GM18867 (cell line): ENCODE measurements around the gene NUB1.
"Not testable (repeated sequence)": the region's sequence is repeated elsewhere in the genome, so short reads cannot be mapped to it uniquely, and the experiment has no call there.

ENCODE experiments used
- ATAC-seq: cut with Tn5 transposase; IDR thresholded peaks from one replicate; pipeline ENCODE4 v1.9.1; 2021; ENCODE audit warnings: mild to moderate bottlenecking, moderate library complexity; ENCODE audit not compliant: unreplicated experiment

Gene NUB1, protein sequence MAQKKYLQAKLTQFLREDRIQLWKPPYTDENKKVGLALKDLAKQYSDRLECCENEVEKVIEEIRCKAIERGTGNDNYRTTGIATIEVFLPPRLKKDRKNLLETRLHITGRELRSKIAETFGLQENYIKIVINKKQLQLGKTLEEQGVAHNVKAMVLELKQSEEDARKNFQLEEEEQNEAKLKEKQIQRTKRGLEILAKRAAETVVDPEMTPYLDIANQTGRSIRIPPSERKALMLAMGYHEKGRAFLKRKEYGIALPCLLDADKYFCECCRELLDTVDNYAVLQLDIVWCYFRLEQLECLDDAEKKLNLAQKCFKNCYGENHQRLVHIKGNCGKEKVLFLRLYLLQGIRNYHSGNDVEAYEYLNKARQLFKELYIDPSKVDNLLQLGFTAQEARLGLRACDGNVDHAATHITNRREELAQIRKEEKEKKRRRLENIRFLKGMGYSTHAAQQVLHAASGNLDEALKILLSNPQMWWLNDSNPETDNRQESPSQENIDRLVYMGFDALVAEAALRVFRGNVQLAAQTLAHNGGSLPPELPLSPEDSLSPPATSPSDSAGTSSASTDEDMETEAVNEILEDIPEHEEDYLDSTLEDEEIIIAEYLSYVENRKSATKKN

DNA sequence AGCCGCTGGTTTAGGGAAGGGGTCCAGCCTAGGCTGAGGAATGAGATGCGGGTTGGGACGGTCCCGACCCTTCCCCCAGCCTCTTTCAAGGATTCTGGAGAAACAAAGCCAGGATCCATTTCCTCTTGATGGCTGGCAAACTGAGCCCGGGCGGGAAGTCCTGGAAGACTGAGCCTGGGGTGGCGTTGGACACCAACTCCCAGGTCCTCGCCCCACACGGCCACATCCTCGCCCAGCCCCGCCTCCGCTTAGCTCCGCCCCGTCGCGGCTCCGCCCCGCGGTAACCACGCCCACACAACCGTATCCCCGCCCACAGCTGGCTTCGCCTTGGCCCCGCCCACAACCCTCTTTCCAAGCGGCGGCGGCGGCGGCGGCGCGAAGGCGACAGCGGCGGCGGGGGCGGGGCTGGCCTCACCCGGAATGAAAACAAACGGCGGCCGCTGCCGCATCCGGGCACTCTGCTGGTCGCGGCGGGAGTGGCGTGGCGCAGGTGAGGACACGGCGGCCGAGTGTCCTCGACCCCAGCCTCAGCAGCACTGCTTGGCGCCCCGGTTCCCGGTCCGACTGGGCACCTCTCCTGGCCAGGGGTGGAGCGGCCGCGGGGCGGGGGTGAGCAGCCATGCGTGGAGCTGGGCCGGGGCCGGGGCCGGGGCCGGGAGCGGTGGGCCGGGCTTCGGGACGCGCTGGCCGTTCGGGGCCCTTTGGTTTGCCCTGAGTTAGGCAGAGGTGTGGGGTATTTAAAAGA is at the start of gene NUB1:
Gene NUB1, plus strand, starts transcription at position 456 of the 745 bp plus-strand sequence. CDS start 3,538 bp downstream, outside the sequence.
- ATAC-seq: peak; percentile 59

DNA sequence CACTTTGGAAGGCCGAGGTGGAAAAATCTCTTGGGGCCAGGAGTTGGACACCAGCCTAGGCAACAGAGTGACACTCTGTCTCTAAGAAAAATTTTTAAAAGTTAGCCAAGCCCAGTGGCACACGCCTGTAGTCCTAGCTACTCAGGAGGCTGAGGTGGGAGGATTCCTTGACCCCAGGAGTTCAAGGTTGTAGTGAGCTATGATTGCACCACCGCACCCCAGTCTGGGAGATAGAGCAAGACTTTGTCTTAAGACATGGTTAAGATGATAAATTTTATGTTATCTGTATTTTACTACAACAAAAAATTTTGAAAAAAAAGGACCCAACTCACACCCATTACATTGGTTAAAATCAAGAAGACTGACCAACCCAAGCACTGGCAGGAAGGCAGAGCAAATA is 48.8 kb upstream of the NUB1 start:
- ATAC-seq: no peak

DNA sequence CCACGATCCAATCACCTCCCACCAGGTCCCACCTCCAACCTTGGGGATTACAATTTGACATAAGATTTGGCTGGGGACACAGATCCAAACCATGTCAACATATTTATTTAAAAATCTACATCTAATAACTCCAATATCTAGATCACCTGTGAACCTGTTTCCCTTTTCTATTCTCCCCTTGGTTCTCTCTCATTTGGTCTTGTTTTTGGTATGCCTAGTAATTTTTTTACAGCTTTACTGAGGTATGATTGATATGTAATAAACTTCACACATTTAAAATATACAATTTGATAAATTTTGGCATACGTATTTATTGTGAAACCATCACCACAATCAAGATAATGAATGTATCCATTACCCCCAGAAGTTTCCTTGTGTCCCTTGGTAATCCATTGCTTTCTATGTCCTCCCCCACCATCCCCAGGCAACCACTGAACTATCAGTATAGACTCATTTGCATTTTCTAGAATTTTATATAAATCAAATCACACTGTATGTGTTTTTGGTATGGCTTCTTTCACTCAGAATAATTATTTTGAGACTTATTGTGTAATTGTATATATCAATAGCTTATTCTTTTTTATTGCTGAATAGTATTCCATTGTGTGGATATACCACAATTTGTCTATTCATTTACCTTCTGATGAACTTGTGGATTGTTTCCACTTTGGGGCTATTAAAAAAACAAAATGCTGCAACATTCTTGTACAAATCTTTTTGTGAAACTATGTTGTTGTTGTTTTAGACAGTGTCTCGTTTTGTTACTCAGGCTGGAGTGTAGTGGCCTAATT is 45.2 kb upstream of the NUB1 start:
- ATAC-seq: no peak

DNA sequence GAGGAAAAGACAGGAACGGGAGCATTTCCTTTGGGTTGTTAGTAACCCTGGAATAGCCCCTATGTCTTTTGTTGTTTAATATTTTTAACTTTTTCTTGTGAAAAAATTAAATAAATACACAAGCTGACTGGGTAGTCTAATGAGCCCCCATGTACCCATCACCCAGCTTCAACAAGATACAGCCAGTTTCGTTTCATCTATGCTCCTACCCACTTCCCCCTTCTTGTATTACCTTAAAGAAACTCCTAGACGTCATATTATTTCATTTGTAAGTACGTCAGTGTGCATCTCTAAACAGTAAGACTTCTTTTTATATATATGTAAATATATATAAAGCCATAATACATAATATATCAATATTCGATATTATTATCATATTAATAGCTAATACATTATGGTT is 42.8 kb upstream of the NUB1 start:
- ATAC-seq: no peak

DNA sequence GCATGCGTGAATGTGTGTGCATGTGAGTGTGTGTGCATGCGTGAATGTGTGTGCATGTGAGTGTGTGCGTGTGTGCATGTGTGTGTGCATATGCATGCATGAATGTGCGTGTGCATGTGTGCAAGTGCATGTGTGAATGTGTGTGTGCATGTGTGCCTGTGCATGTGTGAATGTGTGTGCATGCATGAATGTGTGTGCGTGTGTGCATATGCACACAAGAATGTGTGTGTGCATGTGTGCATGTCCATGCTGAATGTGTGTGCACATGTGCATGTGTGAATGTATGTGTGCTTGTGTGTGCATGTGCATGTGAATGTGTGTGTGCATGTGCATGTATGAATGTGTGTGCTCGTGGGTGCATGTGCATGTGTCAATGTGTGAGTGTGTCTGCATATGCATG is 42.1 kb upstream of the NUB1 start:
- ATAC-seq: no peak

DNA sequence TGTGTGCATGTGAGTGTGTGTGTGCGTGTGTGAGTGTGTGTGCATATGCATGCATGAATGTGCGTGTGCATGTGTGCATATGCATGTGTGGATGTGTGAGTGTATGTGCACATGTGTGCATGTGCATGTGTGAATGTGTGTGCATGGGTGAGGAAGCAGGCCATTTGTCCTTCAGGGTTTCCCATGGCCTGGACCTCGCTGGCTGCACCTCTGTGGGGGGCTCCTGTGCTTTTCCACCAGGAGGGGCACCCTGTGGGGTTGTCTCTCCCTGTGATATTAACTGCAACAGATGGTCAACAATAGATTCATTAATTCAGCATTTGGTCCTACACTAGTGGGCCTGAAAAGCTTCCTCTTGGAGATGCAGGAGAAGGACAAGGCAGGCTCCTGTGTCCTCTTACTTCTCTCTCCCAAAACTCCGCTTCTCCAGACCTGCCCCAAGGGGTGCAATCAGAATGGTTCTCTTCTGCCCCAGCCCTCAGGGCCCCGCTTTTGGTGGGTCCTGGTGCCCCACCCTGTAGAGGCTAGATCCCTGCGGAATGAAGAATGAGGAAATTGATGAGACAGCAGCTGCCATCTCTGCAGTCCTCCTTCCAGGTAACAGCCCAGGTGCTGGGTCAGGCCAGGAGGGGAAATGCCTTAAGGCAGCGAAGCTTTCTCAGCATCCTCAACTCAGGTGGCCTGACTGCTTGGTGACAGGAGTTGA is 41.5 kb upstream of the NUB1 start:
- no peak for ATAC-seq

DNA sequence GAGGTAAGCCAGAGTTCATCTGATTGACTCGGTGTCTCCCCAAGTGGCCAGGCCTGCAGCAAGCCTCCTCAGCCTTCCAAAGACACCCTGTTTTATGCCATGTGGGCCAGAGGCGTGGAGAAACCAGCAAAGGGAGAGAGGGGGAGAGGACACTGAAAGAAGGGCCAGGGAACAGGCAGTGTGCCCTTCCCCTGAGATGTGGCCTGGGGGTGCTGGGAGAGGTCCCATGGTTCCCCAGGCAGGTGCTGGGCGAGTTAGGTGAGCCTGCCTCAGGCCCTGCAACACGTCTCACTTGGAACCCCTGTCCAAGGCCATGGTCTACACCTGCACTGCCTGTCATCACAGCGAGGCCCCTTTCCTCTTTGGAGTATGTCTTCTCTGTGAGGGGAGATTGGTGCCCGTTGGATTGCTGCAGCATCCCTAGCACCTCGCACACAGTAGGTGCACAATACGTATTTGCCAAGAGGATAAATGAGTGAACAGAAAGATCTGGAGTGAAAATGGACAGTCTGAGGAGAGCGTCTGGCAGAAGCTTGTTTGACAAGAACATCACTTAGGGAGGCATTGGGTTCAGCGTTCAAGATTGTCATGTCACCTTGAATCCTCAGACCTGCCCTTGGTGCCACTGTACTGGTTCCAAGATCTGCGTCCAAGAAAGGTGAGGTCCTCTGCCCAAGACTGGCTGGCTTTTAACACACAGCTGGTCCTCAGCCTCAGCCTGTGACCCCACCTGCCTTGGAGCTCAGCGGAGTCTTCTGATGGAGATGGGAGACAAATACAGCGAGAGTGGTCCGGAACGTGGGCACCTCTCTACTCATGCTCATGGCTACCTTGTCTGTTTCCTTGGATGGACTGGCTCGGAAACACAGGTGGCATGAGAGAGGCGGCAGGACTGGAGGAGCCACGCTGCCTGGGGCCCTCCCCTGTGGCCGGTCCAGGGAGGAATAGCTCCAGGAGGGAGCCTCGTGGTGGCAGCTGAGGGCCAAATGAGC is 39.8 kb upstream of the NUB1 start:
- ATAC-seq: no peak

DNA sequence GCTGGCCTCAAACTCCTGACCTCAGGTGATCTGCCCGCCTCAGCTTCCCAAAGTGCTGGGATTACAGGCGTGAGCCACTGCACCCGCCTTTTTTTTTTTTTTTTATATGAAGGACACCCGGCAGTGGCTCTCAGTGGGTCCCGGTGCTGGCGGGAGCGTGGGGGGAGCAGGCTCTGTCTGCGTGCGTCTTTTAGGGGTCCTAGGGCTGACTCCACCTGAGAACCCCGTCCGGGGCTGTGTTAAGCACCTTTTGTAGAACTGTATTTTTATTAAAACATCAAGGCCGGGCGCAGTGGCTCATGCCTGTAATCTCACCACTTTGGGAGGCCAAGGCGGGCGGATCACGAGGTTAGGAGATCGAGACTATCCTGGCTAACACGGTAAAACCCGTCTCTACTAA is 37.4 kb upstream of the NUB1 start:
- ATAC-seq: not testable (repeated sequence)

DNA sequence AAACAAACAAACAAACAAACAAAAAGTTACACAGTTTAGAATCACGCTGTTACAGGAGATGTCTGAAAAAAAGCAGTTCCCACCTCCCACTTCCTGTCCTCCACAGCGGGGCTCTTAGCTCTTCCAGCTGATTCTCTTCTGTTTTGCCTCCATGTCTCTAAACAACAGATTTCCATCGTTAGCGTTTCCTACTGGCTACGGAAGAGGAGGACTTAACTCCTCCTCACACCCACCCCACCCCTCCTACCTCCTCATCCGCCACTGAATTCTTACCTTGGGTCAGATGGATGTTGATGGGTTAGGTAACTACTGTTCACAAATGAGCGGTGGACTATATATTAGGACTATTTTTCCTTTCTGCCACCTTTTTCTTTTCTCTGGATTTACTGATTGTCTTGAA is 36.8 kb upstream of the NUB1 start:
- no peak for ATAC-seq

DNA sequence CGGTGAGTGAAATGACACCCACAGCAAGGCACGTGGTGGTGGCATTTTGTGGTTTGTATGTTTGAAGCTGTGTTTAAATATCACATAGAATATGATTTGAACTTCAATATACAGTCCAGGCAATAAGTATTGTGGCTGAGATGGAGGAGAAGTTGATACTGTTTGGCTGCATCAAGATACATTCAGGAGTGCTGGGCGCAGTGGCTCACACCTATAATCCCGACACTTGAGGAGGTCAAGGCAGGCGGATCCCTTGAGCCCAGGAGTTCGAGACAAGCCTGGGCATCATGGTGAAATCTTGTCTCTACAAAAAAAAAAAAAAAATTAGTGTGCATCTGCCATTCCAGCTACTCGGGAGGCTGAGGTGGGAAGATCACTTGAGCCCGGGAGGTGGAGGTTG is 35.2 kb upstream of the NUB1 start:
- ATAC-seq: no peak

DNA sequence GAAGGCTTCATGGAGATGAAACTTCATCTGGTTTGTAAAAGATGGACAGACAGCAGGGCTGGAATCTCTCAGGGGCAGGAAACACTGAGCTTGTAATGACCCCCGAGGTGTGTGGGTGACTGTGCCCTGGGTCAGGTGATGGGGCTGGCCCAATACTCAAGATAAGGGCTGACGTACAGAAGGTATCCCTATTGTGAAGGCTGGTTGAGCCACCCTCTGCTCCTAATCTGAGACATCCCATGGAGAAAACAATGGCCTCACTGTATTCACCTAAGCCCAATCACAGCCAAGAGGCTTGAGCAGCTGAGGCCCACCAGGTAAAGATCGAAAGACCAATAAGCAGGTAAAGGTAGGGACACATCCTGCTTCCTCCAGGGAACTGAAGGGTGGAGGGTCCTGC is 34.8 kb upstream of the NUB1 start:
- no peak for ATAC-seq

DNA sequence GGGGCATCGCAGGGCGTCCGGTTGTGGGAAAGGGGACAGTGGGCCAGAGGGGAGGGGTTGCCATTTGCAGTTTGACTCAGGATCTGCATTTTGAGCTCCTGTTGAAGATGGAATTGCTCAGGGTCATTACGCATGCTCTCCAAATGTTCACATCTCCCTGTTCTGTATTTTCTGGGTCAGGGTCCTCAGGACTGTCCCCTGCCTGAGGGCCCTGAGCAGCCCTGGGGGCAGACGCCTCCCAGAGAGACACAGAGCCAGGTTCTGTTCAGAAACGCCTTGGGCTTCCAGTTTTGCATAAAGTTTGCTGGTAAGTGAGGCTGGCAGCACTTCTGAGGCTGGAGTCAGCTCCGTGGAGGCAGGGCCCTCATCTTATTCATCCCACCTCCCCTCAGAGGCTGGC is 34.1 kb upstream of the NUB1 start:
- no peak for ATAC-seq

DNA sequence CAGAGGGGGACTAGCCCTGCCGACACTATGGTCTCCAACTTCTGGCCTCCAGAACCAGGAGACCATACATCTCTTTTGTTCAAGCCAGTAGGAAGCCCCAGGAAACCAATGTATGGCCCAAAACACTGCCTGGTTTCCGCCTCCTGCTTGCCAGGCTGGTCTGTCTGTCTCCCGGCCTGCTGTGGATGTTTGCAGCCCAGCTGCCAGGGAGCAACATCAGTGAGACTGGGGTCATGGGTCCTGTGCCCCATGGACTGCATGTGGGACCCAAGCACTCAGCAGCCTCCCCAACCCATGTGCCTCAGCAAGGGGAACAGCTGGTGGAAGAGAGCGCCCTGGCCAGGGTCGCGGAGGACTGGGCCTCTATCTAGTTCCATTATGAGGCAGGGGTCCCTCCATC is 33.4 kb upstream of the NUB1 start:
- no peak for ATAC-seq

DNA sequence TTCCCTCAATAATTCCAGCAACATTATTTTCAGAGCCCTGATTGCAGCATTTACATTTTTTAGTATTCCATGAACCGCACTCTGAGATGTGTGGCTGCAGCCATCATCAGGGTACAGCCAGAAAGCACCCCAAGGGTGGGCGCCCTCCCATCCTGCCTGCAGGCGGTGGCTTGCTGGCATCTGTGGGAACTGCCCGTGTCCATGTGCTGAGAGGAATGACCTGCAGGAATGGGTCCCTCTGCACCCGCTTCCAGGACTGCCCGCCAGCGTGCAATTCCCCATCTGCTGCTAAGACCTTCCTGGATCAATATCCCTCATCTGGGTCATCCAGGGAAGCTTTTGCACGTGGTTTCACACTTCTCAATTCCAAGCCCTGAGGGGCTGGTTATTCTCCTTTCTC is 32.8 kb upstream of the NUB1 start:
- no peak for ATAC-seq

DNA sequence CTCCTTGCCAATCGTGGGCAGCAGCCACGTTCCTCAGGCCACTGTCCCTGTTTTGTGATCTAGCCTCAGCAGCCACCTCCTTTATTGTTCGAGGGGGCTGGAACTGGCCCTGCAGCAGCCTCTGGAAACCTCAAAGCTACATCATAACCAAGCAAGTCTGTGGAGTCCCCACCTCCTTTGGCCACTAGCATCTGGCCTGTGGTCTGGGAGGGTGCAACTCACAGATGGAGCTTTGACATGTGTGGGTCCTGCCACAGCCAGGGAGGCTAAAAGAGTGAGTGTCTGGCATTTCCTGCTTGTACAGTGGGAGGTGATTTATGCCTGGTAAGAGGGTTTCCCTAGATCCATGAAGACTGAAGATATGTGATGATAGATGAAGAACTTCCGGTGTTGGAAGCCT is 32.3 kb upstream of the NUB1 start:
- ATAC-seq: no peak

DNA sequence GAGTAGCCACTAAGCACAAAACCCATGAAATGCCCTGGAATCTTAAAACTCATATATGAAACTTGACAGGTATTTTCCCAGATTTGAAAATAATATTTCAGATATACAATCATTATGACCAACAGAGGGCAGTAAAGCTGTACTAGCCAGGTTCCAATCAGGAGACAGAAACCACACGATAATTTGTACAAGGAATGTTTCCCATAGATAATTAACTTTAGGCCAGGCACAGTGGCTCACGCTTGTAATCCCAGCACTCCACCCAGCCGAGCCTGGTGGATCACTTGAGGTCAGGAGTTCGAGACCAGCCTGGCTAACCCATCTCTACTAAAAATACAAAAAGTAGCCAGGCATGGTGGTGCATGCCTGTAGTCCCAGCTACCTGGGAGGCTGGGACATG is 31.0 kb upstream of the NUB1 start:
- ATAC-seq: no peak

DNA sequence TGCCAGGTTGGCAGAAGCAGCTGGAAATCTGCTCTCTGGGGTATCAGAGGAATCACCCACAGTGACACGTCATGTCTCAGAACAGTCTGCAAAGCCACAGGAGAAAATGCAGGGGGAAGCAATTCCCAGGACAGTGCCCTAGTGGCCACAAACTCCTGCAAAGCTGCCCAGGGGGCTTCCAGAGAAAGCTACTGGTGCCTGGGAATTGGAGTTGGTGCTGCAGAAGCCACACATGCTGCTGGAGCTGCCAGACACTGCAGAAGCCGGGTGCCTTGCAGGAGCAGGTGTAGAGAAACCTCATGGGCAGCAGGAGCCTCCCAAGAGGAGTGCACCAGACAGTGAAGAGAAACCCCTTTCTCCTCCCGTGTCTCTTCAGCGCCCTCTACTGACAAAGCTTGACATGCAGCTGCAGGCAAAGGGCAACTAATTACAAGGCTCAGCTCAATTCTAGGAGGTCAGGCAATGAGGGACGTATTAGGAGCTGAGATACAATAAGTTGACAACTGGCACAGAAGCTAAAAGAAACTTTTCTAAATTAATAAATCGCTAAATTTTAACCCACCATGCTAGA is 30.2 kb upstream of the NUB1 start:
- no peak for ATAC-seq

DNA sequence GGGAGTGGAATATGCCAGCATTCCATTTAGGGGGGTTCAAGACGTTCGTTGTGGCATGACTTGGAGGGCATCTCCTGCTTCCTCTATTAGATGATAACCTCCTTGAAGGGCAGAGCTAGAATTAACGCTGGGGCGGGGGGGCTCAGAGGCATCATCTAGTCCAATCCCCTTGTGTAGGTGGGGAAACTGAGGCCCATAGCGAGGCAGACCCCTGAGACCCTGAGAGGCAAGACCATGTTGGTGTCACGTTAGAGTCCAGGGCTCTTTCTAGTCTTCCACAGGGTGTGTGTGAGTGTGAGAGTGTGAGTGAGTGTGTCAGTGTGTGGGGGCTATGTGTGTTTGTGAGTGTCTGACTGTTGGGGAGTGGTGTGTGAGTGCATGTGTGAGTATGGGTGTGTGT is 29.3 kb upstream of the NUB1 start:
- ATAC-seq: no peak
